ENCODE data around the gene WDR31. TPM values are rescaled to one million over a fixed set of nuclear protein-coding genes. Genes with fewer than 3 reads are reported as not detected.

WDR31 gene
- total RNA-seq, 1 experiment from 2014 or later = 11.2 TPM

- DNase-seq = peak in 1 of 2 experiments; percentile 55
- Histone ChIP-seq H2AFZ (no peak overlapping the region), H3K4me2 (peak overlapping the region; percentile 51), H3K27ac (peak overlapping the region; percentile 75), H3F3A (ENCODE audit: insufficient read depth, low read depth) (peaks cover 21% of the 10 kb centered on the region; the same call in 1 of the 2 replicates), H3K9me3 (ENCODE audit: insufficient read depth, low read depth) (no peaks in the 10 kb centered on the region), H3K4me1 (replicated peaks; ENCODE audit: insufficient read depth) (peaks cover 38% of the 10 kb centered on the region), H4K20me1 (ENCODE audit: insufficient read depth) (no peaks in the 10 kb centered on the region), H3K9me2 (ENCODE audit: insufficient read depth) (no peaks in the 10 kb centered on the region), H3K79me2 (ENCODE audit: low read depth) (peaks cover 35% of the 10 kb centered on the region), H3K36me3 (ENCODE audit: low read depth) (peaks cover 4% of the 10 kb centered on the region; the same call in 1 of the 2 replicates), H3K4me3 (no peak overlapping the region), H3K27me3 (ENCODE audit: insufficient read depth, low read depth) (no peaks in the 10 kb centered on the region)
- TF ChIP-seq EZH2 (IDR thresholded peaks at IDR 0.05; ENCODE audit: low read depth) (no peak), CTCF (conservative IDR thresholded peaks at IDR 0.05) (no peak)
- no TSS peak for BruUV-seq (replicated peaks)
- CTCF ChIA-PET = interaction anchor here (0.6 kb wide), 1 partner anchor 83 kb away, joined by 3 read pairs; no protein-coding TSS in a partner anchor
- intact Hi-C loops (cut with micrococcal nuclease; ENCODE audit: unreplicated experiment) = no loop called here
- POLR2A ChIA-PET (ENCODE audit: unreplicated experiment) = interaction anchor here (0.6 to 1.0 kb wide), 3 partner anchors 24 to 59 kb away, joined by 5 to 11 read pairs (median 6); partner anchors contain the start of gene HDHD3
These were observed 12.3 kb upstream of the WDR31 start for GRCh38 chr9:113352411-113352810.

- Histone ChIP-seq H2AFZ (no peak overlapping the region), H3F3A (ENCODE audit: insufficient read depth, low read depth) (peaks cover 21% of the 10 kb centered on the region; the same call in 1 of the 2 replicates), H3K9me3 (ENCODE audit: insufficient read depth, low read depth) (no peaks in the 10 kb centered on the region), H3K9me2 (ENCODE audit: insufficient read depth) (no peaks in the 10 kb centered on the region), H3K27ac (peak overlapping the region; percentile 75), H3K36me3 (ENCODE audit: low read depth) (peaks cover 4% of the 10 kb centered on the region; the same call in 1 of the 2 replicates), H3K4me1 (replicated peaks; ENCODE audit: insufficient read depth) (peaks cover 38% of the 10 kb centered on the region), H3K79me2 (ENCODE audit: low read depth) (peaks cover 35% of the 10 kb centered on the region), H3K4me2 (peak overlapping the region; percentile 51), H4K20me1 (ENCODE audit: insufficient read depth) (no peaks in the 10 kb centered on the region), H3K4me3 (no peak overlapping the region), H3K27me3 (ENCODE audit: insufficient read depth, low read depth) (no peaks in the 10 kb centered on the region)
- BruUV-seq (replicated peaks) = TSS peak; percentile 91
- DNase-seq = no peak
- TF ChIP-seq EZH2 (IDR thresholded peaks at IDR 0.05; ENCODE audit: low read depth) (no peak), CTCF (conservative IDR thresholded peaks at IDR 0.05) (no peak)
- intact Hi-C loops (cut with micrococcal nuclease; ENCODE audit: unreplicated experiment) = no loop called here
- ChIA-PET POLR2A (ENCODE audit: unreplicated experiment) (interaction anchor here (0.6 to 1.0 kb wide), 3 partner anchors 47 to 59 kb away, joined by 6 to 11 read pairs (median 6); partner anchors contain the start of gene ALAD), CTCF (interaction anchor here (0.6 kb wide), 1 partner anchor 83 kb away, joined by 3 read pairs; no protein-coding TSS in a partner anchor)
These were observed 11.9 kb upstream of the WDR31 start for GRCh38 chr9:113352006-113352405.

DNA sequence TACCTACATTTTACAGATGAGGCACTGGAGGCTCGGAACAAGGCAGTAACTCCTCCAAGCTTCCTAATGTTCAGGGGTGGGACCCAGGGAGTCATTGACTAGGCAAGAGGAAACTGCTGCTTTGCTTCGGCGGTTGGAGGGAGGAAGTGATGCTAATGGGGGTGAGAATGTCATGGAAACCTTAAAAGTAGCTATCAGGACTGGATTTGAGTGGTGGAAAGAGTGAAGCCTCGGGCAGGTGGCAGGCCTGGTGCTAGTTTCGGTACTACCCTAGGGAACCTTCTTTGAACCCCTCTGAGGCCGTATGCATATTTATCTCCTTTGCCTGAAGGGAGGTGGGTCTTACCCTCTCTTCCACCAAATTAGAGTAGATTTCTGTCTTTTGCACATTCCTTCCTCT lies 10.9 kb upstream of the WDR31 start:
- Histone ChIP-seq H3K27ac (peak overlapping the region; percentile 46; the same call in 1 of the 2 replicates), H4K20me1 (ENCODE audit: insufficient read depth) (no peaks in the 10 kb centered on the region), H3K4me2 (peak overlapping the region; percentile 88), H3K27me3 (ENCODE audit: insufficient read depth, low read depth) (no peaks in the 10 kb centered on the region), H2AFZ (no peak overlapping the region), H3K9me2 (ENCODE audit: insufficient read depth) (no peaks in the 10 kb centered on the region), H3K36me3 (ENCODE audit: low read depth) (peaks cover 4% of the 10 kb centered on the region; the same call in 1 of the 2 replicates), H3F3A (ENCODE audit: insufficient read depth, low read depth) (peaks cover 21% of the 10 kb centered on the region; the same call in 1 of the 2 replicates), H3K4me1 (replicated peaks; ENCODE audit: insufficient read depth) (peaks cover 38% of the 10 kb centered on the region), H3K4me3 (no peak overlapping the region; the same call in 1 of the 2 replicates), H3K79me2 (ENCODE audit: low read depth) (peaks cover 35% of the 10 kb centered on the region), H3K9me3 (ENCODE audit: insufficient read depth, low read depth) (no peaks in the 10 kb centered on the region)
- no TSS peak for BruUV-seq (replicated peaks)
- ChIA-PET CTCF (interaction anchor here (0.7 kb wide), 1 partner anchor 432 kb away, joined by 3 read pairs; no protein-coding TSS in a partner anchor), POLR2A (ENCODE audit: unreplicated experiment) (no interaction called here)
- no peak for DNase-seq
- TF ChIP-seq CTCF (conservative IDR thresholded peaks at IDR 0.05) (no peak), EZH2 (IDR thresholded peaks at IDR 0.05; ENCODE audit: low read depth) (no peak)
- intact Hi-C loops (cut with micrococcal nuclease; ENCODE audit: unreplicated experiment) = loop anchor here (1.0 kb wide), 1 partner anchor 42 kb away; no protein-coding TSS in a partner anchor

Measured in PC-9 (cell line).